Putamen (tissue), 1 donor: Measurements from ENCODE around the gene HPCAL1.

Experiments
- DNase-seq: peaks from one replicate; pipeline ENCODE4 v3.0.0-alpha.2; 2016; ENCODE audit warnings: low spot score

The HPCAL1 gene

GRCh38 chr2:10390369-10390801 is 87.7 kb downstream of the HPCAL1 start:
- no peak for DNase-seq

DNA sequence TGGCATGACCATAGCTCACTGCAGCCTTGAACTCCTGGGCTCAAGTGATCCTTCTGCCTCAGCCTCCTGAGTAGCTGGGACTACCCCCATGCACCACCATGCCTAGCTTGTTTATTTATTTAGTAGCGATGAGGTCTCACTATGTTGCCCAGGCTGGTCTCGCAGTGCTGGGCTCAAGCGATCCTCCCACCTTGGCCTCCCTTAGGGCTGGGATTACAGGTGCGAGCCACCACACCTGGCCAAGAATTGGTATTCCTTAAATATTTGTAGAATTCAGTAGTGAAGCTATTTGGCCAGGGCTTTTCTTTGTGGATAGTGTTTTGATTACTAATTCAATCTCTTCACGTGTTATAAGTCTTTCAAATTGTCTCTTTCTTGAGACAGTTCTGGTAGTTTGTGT is 89.4 kb downstream of the HPCAL1 start:
- DNase-seq = no peak

DNA sequence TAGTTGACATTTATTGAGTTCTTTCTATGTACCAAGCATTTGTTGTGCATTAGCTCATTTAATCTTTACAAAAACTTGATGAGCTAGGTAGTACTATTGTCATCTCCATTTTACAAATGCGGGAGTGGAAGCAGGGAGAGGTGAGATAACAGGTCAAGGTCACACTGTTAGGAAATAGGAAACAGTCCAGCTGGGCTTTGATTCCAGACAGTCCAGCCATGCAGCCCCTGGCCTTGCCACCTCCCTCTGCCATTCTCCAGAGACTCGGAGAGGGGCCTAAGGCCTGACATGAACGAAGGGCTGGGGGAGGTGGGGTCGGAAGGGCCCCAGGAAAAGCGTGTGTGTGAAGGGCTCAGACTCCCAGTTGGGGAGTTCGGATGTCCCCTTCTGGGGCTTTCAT is 89.8 kb downstream of the HPCAL1 start:
- no peak for DNase-seq

DNA sequence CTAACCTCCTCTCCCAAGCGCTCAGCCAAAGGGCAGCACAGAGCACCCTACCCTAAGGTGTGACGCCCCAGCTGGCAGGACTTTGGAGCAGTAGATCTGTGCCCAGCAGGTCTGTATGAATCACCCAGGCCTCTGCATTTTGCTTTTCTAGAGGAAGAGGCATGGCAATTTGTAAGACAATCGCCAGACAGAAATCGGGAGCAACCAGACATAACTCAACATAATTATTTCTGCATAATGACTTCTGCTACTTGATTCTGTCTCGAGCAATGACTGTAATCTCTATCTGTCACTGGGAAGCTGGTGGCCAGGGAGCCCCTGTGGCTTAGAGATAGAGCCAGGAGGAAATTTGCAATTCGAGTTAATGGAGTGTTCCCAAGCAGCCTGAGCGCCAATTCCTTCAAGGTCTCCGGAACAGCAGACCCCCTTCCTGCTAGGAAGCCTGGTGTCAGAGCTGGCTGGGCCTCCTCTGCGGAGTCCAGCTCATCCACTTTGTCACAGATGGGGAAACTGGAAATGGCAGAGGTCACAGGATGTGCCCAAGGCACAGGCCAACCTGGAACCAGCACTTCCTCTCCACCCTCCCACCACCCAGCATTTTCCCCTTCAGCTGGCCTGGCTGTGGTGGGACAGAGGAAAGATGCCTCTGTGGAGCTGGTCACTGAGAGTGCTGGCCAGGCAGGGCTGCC is 90.4 kb downstream of the HPCAL1 start:
- DNase-seq = no peak

DNA sequence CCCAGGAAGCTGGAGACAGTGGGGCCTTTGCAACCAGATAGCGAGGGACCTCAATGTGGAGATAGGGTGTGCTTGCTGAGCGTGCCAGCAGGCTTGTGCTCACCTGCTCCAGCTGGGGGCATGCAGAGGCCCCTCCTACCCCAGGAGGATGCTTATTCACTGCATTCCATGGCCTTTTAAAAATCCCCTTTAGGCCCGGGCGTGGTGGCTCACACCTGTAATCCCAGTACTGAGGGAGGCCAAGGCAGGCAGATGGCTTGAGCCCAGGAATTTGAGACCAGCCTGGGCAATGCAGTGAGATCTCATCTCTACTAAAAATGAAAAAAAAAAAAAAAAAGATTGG is 90.9 kb downstream of the HPCAL1 start:
- DNase-seq = no peak

DNA sequence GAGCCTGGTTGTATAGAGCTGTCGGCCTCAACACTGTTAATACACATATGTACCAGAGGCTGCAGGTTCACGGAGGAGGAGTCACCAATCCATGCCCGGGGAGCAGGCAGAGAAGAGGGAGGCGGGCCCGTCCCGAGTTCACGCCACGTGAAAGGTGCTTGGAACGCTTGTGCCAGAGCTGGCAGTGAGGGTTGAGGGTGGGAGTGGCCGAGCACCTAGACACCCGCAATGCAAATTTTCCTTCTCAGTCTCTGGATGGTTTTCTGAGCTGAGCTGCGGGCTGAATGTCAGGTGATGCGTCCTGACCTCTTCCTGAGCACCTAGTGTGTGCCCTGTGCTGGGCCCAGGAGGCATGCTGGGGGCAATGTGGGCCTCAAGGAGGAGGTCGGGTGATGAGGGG is 93.2 kb downstream of the HPCAL1 start:
- no peak for DNase-seq

- DNase-seq = no peak
These were observed 93.8 kb downstream of the HPCAL1 start for GRCh38 chr2:10396464-10396863.

- DNase-seq = no peak
These were observed 94.7 kb downstream of the HPCAL1 start for GRCh38 chr2:10397297-10397875.

DNA sequence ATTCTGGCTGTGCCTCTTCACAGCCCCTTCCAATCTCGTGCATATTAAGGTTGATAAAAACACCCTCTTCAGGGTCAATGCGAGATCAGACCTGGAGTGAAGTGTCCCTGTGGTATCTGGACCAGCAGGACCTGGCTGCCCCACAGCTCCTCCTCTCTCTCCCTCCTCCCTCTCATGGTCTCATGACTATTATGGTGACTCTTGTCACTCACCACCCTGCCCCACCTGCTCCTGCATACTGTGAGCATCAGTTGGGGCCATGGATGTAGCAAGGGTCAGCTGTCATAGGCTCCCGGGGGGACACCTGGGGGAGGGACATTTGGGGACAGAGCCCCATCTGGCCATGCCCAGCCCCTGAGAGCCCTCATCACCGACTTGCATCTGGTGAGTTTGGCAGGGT is 95.2 kb downstream of the HPCAL1 start:
- DNase-seq = no peak

GRCh38 chr2:10398496-10398895 is 95.8 kb downstream of the HPCAL1 start:
- no peak for DNase-seq

DNA sequence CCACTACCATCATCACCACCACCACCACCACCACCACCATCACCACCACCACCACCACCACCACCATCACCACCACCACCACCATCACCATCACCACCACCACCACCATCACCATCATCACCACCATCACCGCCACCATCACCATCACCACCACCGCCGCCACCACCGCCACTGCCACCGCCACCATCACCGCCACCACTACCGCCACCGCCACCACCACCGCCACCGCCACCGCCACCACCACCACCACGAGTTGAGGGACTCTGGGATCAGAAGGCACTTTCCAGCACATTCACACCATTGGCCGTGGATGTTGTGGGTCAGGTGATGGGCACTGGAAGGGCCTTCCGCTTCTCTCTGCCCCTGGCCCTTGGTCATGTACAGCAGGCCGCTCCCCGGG is 96.7 kb downstream of the HPCAL1 start:
- DNase-seq = no peak

DNA sequence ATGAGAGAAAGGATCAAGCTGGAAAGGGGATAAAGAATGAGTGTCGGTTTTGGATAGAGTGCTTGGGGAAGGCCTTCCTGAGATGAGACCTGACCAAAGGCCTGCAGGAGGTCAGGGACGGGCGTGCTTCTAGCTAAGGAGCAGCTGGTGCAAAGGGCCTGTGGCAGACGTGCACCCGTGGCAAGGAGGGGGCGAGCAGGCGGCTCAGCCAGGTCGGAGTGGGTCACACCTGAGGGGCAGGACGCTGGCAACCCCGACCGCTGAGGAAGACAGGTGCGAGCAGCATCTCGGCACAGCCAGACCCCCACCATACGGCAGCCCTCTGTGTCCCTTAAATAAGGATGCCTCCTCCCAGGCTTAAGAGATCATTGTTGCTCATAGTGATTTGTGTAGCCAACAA is 97.3 kb downstream of the HPCAL1 start:
- DNase-seq = no peak

DNA sequence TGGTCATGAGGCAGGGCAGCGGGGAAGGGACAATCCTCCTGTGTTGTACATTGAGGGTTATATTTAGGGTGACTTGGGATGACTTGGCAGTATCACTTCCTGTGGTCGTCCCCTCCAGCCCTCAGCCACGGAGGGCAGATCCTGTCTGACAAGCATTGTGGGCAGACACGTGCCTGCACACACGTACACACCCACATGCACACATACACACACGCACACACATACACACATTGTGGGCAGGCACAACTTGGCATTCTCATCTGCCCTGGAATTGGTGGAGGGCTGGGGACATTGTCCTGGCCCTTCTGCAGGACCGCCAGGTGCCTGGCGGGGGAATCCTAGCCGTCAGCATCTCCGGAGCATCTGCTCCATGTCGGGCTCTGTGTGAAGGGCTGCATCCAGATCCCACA is 97.9 kb downstream of the HPCAL1 start:
- no peak for DNase-seq

GRCh38 chr2:10400978-10401951 is 98.6 kb downstream of the HPCAL1 start:
- DNase-seq = no peak

DNA sequence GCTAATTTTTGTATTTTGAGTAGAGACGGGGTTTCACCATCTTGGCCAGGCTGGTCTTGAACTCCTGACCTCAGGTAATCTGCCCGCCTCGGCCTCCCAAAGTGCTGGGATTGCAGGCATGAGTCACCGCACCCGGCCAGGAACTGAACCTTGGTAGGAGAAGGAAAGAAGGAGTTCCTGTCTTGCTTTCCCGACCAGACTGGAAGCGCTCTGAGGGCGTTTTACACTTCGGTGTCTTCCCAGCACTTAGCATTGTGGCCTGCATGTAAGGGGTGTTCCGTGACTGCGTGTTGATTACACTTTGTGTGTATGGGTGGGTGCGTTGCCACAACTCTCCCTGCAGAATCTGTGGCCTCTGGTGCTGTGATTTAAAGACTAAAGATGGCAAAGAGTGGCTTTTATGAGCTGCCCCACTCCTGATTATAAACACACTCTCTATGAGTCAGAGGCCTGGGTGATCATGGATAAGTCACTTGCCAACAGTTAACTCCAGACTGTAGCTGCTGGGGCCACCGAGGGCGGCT is 99.4 kb downstream of the HPCAL1 start:
- DNase-seq = no peak

DNA sequence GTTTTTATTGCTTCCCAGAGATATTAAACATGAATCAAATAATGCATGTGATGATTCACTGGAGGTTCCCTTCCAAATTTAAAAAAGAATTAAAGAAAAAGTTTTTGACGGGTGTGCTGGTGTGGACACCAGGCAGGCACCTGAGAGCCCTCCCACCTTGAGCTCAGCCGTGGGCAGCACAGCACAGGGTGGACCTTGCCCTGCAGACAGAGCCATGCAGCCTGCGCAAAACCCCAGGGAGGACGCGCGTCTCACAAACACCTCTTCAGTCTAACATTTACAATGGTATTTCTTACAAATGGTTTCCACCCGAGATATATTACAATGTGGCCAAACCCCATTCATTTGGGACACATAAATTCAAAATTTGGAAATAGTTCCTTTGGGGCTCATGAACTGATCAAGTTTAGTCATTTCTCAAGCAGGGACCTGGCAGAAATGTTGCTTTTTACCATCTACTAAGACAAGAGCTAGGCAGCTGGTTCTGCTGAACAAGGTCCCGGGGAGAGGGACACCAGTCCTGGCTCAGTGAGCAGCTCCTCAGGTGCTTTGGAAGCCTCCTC is 100.0 kb downstream of the HPCAL1 start:
- DNase-seq = no peak

DNA sequence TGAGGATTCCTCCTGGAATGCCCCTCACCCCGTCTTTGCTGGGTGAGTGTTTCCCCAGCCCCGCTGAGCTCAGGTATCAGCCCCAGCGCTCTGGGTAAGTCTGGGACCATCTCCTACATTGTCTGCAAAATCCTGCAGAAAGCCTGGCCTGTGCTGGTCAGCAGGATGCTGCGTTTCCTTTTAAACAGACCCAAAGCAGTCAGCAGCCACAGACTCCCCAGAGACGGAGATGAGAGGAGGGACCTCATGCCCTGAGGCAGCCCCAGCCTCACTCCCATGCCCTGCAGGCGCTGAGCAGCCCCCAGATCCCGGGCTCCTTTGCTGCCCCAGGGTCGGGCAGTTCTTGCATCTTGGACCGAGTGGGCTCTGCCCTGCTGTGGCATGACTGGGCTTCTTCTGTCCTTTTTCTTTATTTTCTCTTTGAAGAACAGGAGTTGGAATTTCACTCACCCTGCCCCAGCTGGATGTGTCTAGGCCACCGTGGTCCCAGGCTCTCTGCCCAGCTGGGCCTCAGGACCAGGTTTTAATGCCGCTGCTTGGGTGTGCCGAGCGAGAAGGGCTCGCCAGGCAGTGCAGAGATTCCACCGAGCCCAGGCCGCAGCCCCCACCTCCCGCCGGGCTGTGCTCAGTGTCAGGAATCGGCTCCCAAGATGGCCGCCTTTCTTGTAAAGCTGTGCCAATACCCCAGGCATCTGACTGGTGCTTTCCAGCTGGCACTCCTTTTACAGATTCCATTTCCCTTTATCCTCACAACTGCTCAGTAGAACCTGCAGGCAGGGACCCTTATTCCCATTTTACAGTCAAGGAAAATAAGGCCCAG is 101.8 kb downstream of the HPCAL1 start:
- DNase-seq = no peak

DNA sequence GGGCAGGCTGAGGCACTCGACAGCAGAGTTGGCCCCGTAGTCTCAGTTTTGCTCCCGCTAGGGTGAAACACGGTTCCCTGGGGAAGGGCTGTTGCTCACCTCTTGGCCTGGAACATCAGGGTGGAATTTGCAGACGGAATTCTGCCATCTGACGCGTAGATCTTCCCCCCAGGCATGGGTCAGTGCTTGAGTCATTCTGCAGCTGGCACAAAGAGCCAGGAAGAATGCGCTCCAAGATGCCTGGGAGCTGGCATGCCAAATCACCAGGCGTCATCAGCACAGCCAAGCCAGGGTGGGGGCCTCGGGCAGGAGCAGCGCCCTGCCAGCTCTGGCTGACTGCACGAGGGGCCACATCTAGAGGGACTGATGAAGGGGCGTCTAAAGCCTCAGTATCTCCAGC is 102.7 kb downstream of the HPCAL1 start:
- DNase-seq = no peak

DNA sequence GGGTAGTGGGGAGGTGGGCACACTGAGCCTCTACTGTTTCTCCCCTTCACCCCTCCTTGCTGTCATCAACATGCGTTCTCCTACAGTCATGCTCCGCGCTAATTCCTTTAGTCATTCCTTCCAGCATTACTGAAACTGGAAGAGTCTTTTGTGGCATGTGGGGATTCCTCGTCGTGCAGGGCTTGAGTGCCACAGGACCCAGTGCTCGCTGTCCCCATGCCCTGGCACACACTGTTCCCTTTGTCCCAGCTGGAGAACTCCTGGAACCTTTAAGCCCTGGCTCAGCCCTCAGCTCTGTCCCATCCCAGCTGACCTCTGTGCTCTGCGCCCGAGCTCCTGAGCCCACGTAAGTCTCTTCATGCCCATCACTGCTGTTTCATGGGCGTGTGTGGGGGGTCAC is 103.3 kb downstream of the HPCAL1 start:
- no peak for DNase-seq

DNA sequence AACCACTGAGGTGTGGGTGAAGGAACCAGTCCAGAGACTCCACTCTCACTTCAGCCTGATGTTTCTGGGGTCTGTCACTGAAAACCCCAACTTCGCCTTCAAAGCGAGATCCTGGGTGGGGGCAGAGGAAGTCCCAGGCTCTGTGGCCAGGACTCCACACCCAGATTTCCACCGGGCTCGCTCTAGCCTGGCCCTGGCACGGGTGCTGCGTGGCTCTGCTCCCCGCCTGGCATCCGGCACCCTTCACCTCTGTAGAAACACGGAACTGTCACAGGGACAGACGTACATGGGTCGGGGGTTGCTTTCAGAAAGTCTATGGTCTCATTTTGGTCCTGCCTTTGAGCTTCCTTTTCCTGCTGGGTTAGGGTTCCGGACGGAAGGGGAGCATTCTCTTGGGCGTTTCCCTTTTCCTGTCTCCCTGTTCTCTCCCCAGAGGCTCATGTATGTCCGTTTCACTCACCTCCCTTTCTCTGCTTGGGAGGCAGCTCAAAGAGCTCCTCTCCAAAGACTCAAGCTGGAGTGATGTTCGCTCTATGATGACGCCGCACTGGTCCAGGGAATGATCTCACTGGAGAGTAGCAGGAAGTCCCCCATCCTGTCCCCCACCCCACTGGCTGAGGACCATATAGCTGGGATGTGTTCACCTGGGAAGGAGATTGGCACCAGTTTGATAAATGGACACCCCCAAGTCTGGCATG is 103.9 kb downstream of the HPCAL1 start:
- no peak for DNase-seq

- no peak for DNase-seq
These were observed 104.7 kb downstream of the HPCAL1 start for GRCh38 chr2:10407432-10407831.
